GM12865 (cell line): Measurements from ENCODE around the gene HEPACAM.

Experiments used
- DNase-seq: peaks from one replicate; pipeline ENCODE4 v3.0.0; 2010; ENCODE audit warnings: low read depth
- H3K4me3 ChIP-seq: 2 replicates; pipeline ENCODE4 v1.5.1; 2011; ENCODE audit warnings: mild to moderate bottlenecking, low read depth, low read length, control low read depth
- TF ChIP-seq, protein P1 (sequence below): IDR thresholded peaks from 2 replicates; pipeline ENCODE4 v1.5.1; 2011; ENCODE audit warnings: low read length, control low read depth, low read depth, inconsistent platforms; ENCODE audit not compliant: insufficient read depth; ENCODE audit errors: missing control alignments

The HEPACAM gene

DNA sequence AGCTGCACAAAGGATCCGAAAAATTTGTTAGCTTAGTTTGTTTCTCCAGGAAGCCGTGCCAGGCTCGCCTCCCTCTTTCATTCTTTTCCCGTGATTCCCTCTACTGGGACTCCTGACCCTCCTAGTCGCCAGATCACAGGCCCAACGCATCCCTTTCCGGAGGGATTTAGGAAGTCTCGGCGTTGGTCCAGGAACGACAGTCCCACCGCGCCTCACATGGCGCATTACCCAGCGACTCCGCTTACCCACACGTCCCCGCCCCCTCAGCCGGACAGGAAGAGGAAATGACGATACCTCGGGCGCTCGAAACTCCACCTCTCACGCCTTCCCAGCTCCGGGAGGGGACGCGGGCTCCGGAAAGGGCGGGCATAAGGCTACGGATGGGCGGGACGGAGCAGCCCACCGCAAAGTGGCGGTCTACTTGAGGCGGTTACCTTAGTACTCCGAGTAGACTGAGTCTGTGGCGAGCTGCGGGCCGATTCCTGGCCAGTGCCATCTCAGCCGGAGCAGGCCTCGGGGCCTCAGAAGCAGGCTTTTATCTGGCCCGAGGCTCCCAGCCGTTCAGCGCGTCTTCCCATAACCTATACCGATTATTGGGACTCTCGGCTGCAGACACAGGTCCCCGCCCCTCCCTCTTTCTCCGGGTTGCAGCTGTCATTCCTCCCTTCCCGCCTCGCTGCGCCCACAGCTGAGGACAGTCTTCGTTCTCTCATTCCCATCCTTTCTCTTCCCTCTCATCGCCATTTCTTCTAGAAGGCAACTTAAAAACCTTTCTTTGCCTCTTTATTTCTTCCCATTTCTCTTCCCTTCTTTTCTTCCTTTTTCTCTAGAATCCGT is 18.1 kb upstream of the HEPACAM start, which contains the start of gene CCDC15:
Gene CCDC15 (plus strand): TSS at position 450 of the 837 bp plus-strand sequence. CDS start 531 bp downstream, outside the sequence.
- TF ChIP-seq, protein P1, sequence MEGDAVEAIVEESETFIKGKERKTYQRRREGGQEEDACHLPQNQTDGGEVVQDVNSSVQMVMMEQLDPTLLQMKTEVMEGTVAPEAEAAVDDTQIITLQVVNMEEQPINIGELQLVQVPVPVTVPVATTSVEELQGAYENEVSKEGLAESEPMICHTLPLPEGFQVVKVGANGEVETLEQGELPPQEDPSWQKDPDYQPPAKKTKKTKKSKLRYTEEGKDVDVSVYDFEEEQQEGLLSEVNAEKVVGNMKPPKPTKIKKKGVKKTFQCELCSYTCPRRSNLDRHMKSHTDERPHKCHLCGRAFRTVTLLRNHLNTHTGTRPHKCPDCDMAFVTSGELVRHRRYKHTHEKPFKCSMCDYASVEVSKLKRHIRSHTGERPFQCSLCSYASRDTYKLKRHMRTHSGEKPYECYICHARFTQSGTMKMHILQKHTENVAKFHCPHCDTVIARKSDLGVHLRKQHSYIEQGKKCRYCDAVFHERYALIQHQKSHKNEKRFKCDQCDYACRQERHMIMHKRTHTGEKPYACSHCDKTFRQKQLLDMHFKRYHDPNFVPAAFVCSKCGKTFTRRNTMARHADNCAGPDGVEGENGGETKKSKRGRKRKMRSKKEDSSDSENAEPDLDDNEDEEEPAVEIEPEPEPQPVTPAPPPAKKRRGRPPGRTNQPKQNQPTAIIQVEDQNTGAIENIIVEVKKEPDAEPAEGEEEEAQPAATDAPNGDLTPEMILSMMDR = no peak
- peak; percentile 97 for DNase-seq
- H3K4me3 ChIP-seq = peak within 1 kb of the TSS; percentile 99

DNA sequence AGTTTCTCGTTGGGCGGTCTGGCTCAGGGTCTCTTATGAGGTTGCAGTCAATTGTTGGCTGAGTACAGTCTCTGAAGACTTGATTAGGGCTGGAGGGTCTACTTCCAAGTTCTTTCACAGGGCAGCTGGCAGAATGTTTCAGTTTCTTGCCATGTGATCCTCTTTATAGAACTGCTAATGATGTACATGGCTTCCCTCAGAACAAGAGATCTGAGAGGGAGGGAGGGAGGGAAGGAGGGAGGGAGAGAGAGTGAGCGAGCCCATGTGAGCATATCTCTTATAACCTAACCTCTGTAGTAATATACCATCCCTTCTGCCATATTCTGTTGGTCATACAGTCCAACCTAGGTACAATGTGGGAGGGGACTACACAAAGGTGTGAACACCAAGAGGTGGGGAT is 15.5 kb upstream of the HEPACAM start:
- TF ChIP-seq, protein P1 = no peak
- H3K4me3 ChIP-seq = no peak overlapping the region
- DNase-seq = no peak

GRCh38 chr11:124950601-124951330 is 14.9 kb upstream of the HEPACAM start:
- no peak for DNase-seq
- no peak overlapping the region for H3K4me3 ChIP-seq
- TF ChIP-seq, protein P1 = no peak

DNA sequence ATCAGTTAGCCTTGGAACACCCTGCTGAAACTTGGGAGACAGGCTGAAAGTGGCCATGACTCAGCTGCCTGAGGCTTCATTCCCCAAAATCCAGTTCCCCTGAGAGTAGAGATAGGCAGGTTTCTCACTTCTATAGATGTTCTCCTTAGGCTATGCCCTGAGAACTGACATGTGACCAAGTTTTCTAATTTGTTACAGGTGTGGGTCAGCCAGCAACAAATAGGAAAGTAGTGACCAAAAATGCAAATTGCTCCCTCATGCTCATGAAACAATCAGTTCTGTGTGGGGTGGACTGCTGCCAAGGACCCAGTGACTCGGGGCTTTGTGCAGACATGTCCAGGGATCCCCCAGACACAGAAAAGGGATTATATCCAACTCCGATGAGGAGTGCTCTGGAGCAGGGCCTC is 10.9 kb upstream of the HEPACAM start:
- no peak for DNase-seq
- TF ChIP-seq, protein P1 = no peak

GRCh38 chr11:124945826-124946225 is 10.0 kb upstream of the HEPACAM start:
- no peak for DNase-seq
- TF ChIP-seq, protein P1 = no peak
- H3K4me3 ChIP-seq = no peak overlapping the region

More for the DNA sequence above, 10.9 kb upstream of the HEPACAM start:
- H3K4me3 ChIP-seq = no peak overlapping the region

DNA sequence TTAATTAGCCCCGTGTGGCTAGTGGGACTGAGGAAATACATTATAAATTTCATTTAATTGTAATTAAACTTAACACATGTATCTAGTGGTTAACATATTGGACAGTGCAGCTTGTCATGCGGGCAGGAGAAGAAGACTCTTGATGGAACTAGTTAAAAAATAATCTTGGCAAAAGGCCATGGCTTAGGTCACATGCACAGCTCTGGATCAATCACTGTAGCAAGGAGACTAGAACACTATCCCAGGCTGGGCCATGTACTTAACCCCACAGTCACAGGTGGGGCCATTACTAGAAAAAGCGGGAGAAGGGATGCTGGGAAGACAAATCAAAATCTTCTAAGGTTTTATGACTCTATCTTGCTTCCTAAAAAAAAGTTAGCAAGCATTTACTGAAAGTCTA is 8.7 kb upstream of the HEPACAM start:
- H3K4me3 ChIP-seq = no peak overlapping the region
- DNase-seq = no peak
- TF ChIP-seq, protein P1 = no peak
